Femur (tissue), 1 donor: Measurements from ENCODE around the gene KRT8.

Experiments used
- DNase-seq: peaks from one replicate; pipeline ENCODE4 v3.0.0-alpha.2; 2017

Gene KRT8

GRCh38 chr12:52925717-52926595 is 21.1 kb upstream of the KRT8 start:
- DNase-seq = no peak

- DNase-seq = no peak
Observed at GRCh38 chr12:52924764-52925716, 20.2 kb upstream of the KRT8 start.

GRCh38 chr12:52921488-52922165 is 16.8 kb upstream of the KRT8 start:
- no peak for DNase-seq

- no peak for DNase-seq
Observed at GRCh38 chr12:52920937-52921336, 16.1 kb upstream of the KRT8 start.

GRCh38 chr12:52918784-52919183 is 13.9 kb upstream of the KRT8 start:
- no peak for DNase-seq

GRCh38 chr12:52918351-52918750 is 13.5 kb upstream of the KRT8 start:
- no peak for DNase-seq

- no peak for DNase-seq
Observed at GRCh38 chr12:52917800-52918199, 12.9 kb upstream of the KRT8 start.

GRCh38 chr12:52916216-52916615 is 11.3 kb upstream of the KRT8 start:
- no peak for DNase-seq

- DNase-seq = no peak
Observed at GRCh38 chr12:52915637-52916036, 10.8 kb upstream of the KRT8 start.

- no peak for DNase-seq
Observed at GRCh38 chr12:52914576-52915121, 9.8 kb upstream of the KRT8 start.

GRCh38 chr12:52913431-52913821 is 8.6 kb upstream of the KRT8 start:
- no peak for DNase-seq

- no peak for DNase-seq
Observed at GRCh38 chr12:52912711-52913430, 8.0 kb upstream of the KRT8 start.

- DNase-seq = no peak
Observed at GRCh38 chr12:52910248-52910883, 5.5 kb upstream of the KRT8 start.

- no peak for DNase-seq
Observed at GRCh38 chr12:52909796-52910195, 4.9 kb upstream of the KRT8 start.

GRCh38 chr12:52909331-52909730 is 4.5 kb upstream of the KRT8 start:
- no peak for DNase-seq

GRCh38 chr12:52907092-52907810 is 2.4 kb upstream of the KRT8 start:
- DNase-seq = no peak

- DNase-seq = no peak
Observed at GRCh38 chr12:52906191-52906601, 1.3 kb upstream of the KRT8 start.

GRCh38 chr12:52903855-52904508 is 894 bp downstream of the KRT8 start:
- peak; percentile 46 for DNase-seq

- peak; percentile 86 for DNase-seq
Observed at GRCh38 chr12:52903285-52903854, 1.5 kb downstream of the KRT8 start.
